Gastroesophageal sphincter (tissue), 4 donors: Measurements from ENCODE around the gene PRSS8. TPM values are rescaled to one million over a fixed set of nuclear protein-coding genes. Genes with fewer than 3 reads are reported as not detected.
"Not testable (repeated sequence)": the region's sequence is repeated elsewhere in the genome, so short reads cannot be mapped to it uniquely, and the experiment has no call there.

ENCODE experiments used
- ATAC-seq: fragments of 150-250 bp; one replicate; pipeline ENCODE4 v1.9.1; 2016; ENCODE audit warnings: mild to moderate bottlenecking, moderate library complexity
- H3K27ac ChIP-seq, 4 donors: fragments of 200-600 bp; sonication (generic) in 3 of 4; 1 replicate in 3 of 4; 2 replicates in 1 of 4; pipeline ENCODE4 v1.5.1; 2016 to 2019
- H3K27me3 ChIP-seq: fragments of 200-600 bp; sonication (generic); one replicate; pipeline ENCODE4 v1.5.1; 2019
- H3K36me3 ChIP-seq, 2 donors: fragments of 200-600 bp; sonication (generic); one replicate each; pipeline ENCODE4 v1.5.1; 2019; ENCODE audit warnings: control low read depth in 1 of 2
- H3K4me1 ChIP-seq, 3 donors: fragments of 200-600 bp; sonication (generic); 1 replicate in 2 of 3; 2 replicates in 1 of 3; pipeline ENCODE4 v1.5.1; 2016 to 2019; ENCODE audit warnings: control low read depth in 2 of 3
- H3K4me3 ChIP-seq, 2 donors: fragments of 200-600 bp; sonication (generic); one replicate each; pipeline ENCODE4 v1.5.1; 2019; ENCODE audit warnings: mild to moderate bottlenecking in 1 of 2, moderate library complexity in 1 of 2
- H3K9me3 ChIP-seq, 3 donors: fragments of 200-600 bp; sonication (generic); one replicate each; pipeline ENCODE4 v1.5.1; 2017 to 2019; ENCODE audit warnings: control low read depth in 2 of 3
- EP300 ChIP-seq: sonication (generic); formaldehyde crosslinking; IDR thresholded peaks from one replicate; pipeline ENCODE4 v1.6.1; 2017; ENCODE audit warnings: antibody characterized with exemption, mild to moderate bottlenecking
- POLR2A ChIP-seq, 2 donors: fragments of 450-650 bp; IDR thresholded peaks; one replicate each; pipeline ENCODE4 v1.6.1; 2017; ENCODE audit warnings: antibody characterized with exemption in 2 of 2, mild to moderate bottlenecking in 2 of 2, moderate library complexity in 1 of 2
- POLR2AphosphoS5 ChIP-seq: sonication (generic); formaldehyde crosslinking; IDR thresholded peaks from one replicate; pipeline ENCODE4 v1.6.1; 2017; ENCODE audit warnings: antibody characterized with exemption
- WGBS, 2 donors: methylation state at CpG; one replicate each; pipeline ENCODE4 v1.1.5; 2018; ENCODE audit warnings: low coverage in 1 of 2; 5-methylcytosine and 5-hydroxymethylcytosine counted together
- total RNA-seq, 4 donors: library from RNA; depleted of rRNA; stranded (reverse); fragments of >200 nt; gene quantifications; one replicate each; pipeline ENCODE4 v1.1.0, GENCODE V29; 2016
- TF ChIP-seq, protein P1 (sequence below), 4 experiments: fragments of 200-600 bp in 2 of 4; fragments of 450-650 bp in 2 of 4; sonication (generic) in 1 of 4; IDR thresholded peaks; one replicate each; pipeline ENCODE4 v1.5.1; 2017 to 2019; ENCODE audit warnings: antibody characterized with exemption in 4 of 4, mild to moderate bottlenecking in 2 of 4, moderate library complexity in 2 of 4

Gene PRSS8
- total RNA-seq, 4 donors from 2014 or later: 4.1 TPM; not detected in 3

DNA sequence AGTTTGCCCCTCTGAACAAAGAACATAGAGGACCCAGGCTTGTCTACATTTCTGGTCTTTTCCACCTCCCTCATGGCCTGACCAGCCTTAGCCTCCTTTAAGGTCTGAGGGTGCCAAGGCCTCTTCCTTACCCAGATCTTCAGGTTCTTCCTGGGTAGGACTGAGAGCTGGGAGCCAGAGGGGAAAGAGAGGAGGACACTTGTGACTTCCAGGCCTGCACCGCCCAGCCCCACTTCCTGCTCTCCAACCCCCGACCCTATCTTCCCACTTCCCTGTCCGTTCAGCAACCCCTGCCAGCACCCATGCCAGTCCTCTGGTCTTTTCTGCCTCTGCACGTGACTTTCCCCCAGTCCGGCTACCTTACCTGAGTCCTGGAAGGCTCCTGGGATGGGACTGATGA lies 13.8 kb upstream of the PRSS8 start:
- peaks cover 56% of the 10 kb centered on the region for H3K27me3 ChIP-seq
- no peak for TF ChIP-seq EP300
- no peak for TF ChIP-seq POLR2AphosphoS5
- no peak for TF ChIP-seq POLR2A (IDR thresholded peaks at IDR 0.05)
- TF ChIP-seq, protein P1, sequence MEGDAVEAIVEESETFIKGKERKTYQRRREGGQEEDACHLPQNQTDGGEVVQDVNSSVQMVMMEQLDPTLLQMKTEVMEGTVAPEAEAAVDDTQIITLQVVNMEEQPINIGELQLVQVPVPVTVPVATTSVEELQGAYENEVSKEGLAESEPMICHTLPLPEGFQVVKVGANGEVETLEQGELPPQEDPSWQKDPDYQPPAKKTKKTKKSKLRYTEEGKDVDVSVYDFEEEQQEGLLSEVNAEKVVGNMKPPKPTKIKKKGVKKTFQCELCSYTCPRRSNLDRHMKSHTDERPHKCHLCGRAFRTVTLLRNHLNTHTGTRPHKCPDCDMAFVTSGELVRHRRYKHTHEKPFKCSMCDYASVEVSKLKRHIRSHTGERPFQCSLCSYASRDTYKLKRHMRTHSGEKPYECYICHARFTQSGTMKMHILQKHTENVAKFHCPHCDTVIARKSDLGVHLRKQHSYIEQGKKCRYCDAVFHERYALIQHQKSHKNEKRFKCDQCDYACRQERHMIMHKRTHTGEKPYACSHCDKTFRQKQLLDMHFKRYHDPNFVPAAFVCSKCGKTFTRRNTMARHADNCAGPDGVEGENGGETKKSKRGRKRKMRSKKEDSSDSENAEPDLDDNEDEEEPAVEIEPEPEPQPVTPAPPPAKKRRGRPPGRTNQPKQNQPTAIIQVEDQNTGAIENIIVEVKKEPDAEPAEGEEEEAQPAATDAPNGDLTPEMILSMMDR (IDR thresholded peaks at IDR 0.05): no peak
- no peaks in the 10 kb centered on the region for H3K36me3 ChIP-seq
- H3K9me3 ChIP-seq: no peaks in the 10 kb centered on the region
- H3K27ac ChIP-seq: peak overlapping the region in 1 of 4 donors; percentile 29
- no peak for ATAC-seq
- H3K4me1 ChIP-seq: peaks cover 0 to 4% (median 0%) of the 10 kb centered on the region in 3 donors
- 73 to 86% methylated on average over 5 of the region's 5 CpGs for WGBS, 2 donors
- H3K4me3 ChIP-seq: peak overlapping the region in 1 of 2 donors; percentile 3

DNA sequence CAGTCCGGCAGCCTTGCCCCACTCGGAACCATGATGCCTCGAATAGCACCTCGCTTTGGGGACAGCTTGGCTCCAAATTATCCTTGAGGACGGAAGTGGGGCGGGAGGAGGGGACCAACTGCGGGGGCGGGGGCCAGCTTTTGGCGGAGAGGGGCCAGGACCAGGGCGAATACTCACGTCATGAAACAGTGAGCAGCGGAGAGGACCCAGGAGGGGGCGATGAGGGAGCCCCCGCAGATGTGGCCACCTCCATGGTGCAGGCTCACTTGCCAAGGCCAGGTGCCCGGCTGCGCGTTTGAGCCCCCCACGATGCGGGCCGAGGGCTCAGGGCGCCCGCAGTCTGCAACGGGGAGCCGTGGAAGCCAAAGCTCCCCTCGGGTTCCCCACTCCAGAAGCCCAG lies 13.4 kb upstream of the PRSS8 start:
- no peak for TF ChIP-seq EP300
- TF ChIP-seq, protein P1 (IDR thresholded peaks at IDR 0.05): no peak
- no peak for TF ChIP-seq POLR2AphosphoS5
- no peak for TF ChIP-seq POLR2A (IDR thresholded peaks at IDR 0.05)
- no peak overlapping the region for H3K27ac ChIP-seq
- H3K27me3 ChIP-seq: peaks cover 56% of the 10 kb centered on the region
- no peak overlapping the region for H3K4me3 ChIP-seq
- H3K4me1 ChIP-seq: peaks cover 0 to 4% (median 0%) of the 10 kb centered on the region in 3 donors
- H3K36me3 ChIP-seq: no peaks in the 10 kb centered on the region
- 81% methylated on average over 3 of the region's 25 CpGs; no CpG with 5 or more reads in 1 of the 2 donors for WGBS, 2 donors
- no peak for ATAC-seq
- no peaks in the 10 kb centered on the region for H3K9me3 ChIP-seq

DNA sequence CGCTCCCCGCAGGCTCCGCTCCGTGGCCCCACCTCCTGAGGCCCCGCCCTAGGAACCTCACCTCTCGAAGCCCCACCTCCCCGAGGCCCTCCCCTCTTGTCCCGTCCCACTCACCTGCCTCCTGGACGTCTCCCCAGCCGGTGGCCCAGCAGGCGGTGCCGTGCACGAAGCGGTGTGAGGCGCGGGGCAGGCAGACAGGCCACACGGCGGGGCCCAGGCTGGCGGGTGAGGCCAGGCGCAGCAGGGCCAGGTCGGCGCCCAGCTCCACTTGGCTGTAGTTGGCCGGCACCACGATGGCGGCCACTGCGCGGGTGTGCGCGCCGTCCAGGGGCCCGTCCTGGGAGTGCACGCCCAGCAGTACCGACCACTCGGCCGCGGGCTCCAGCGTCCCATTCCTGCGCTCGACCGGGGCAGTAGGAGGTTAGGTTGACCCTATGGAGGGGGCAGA lies 12.8 kb upstream of the PRSS8 start:
- ATAC-seq: peak; percentile 21
- Histone ChIP-seq H3K27me3 (peaks cover 51% of the 10 kb centered on the region), H3K36me3 (no peaks in the 10 kb centered on the region), H3K4me1 (peaks cover 0 to 5% (median 0%) of the 10 kb centered on the region in 3 donors), H3K27ac (no peak overlapping the region), H3K4me3 (no peak overlapping the region), H3K9me3 (no peaks in the 10 kb centered on the region)
- TF ChIP-seq, protein P1 (IDR thresholded peaks at IDR 0.05): no peak
- TF ChIP-seq POLR2AphosphoS5 (no peak), POLR2A (IDR thresholded peaks at IDR 0.05) (no peak), EP300 (no peak)
- WGBS, 2 donors: 7 to 10% methylated on average over 3 to 6 of the region's 40 CpGs

DNA sequence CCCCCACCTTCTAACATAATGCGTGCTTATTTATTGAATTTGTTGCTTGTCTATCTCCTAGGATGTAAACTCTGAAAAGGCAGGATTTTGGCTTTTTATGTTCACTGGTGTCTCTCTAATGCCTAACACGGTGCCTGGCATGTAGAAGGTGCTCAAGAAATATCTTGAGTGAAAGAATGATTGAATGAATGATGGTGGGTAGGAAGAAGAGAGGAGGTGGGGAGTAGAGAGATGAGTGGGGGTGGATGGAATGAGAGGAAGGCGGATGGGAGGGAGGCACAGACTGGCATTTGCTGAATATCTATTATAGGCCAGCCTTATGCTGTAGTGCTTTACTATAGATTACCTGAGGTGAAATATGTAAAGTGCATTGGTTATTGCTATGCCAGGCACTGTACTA lies 12.0 kb upstream of the PRSS8 start:
- Histone ChIP-seq H3K4me3 (no peak overlapping the region), H3K36me3 (no peaks in the 10 kb centered on the region), H3K4me1 (peaks cover 0 to 12% (median 6%) of the 10 kb centered on the region in 3 donors), H3K27ac (no peak overlapping the region), H3K27me3 (peaks cover 44% of the 10 kb centered on the region), H3K9me3 (no peaks in the 10 kb centered on the region)
- no peak for ATAC-seq
- WGBS, 2 donors: 87 to 88% methylated on average over 3 of the region's 3 CpGs
- TF ChIP-seq POLR2AphosphoS5: no peak
- TF ChIP-seq, protein P1 (IDR thresholded peaks at IDR 0.05): no peak
- TF ChIP-seq EP300: no peak
- no peak for TF ChIP-seq POLR2A (IDR thresholded peaks at IDR 0.05)

DNA sequence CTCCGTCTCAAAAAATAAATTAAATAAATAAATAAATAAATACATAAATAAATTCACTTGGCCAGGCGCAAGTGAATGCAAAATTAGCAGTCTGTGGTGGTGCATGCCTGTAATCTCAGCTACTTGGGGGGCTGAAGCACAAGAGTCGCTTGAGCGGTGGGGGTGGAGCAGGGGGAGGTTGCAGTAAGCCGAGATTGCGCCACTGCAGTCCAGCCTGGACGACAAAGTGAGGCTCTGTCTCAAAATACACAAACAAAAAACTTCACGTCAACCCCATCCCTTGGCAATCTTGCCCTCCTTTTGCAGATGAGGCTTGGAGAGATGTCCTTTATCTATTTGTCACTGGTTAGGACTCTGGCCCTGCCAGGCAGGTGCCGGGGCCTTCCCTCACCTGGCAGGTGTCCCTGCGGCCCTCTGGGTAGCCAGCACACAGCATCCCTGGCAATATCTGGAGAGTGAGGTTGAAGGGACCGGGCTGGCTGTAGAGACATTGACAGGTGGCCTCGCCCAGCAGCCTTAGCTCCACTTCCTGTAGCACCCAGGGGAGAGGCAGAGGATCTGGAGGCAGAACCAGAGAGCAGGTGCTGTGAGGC lies 10.0 kb upstream of the PRSS8 start:
- ATAC-seq: no peak
- TF ChIP-seq, protein P1 (IDR thresholded peaks at IDR 0.05): no peak
- no peak for TF ChIP-seq POLR2AphosphoS5
- no peak for TF ChIP-seq EP300
- no peak for TF ChIP-seq POLR2A (IDR thresholded peaks at IDR 0.05)
- Histone ChIP-seq H3K27ac (no peak overlapping the region), H3K9me3 (no peaks in the 10 kb centered on the region), H3K4me3 (no peak overlapping the region), H3K27me3 (peaks cover 42% of the 10 kb centered on the region), H3K4me1 (peaks cover 0 to 28% (median 15%) of the 10 kb centered on the region in 3 donors), H3K36me3 (no peaks in the 10 kb centered on the region)
- WGBS, 2 donors: 62 to 63% methylated on average over 1 to 8 of the region's 12 CpGs

DNA sequence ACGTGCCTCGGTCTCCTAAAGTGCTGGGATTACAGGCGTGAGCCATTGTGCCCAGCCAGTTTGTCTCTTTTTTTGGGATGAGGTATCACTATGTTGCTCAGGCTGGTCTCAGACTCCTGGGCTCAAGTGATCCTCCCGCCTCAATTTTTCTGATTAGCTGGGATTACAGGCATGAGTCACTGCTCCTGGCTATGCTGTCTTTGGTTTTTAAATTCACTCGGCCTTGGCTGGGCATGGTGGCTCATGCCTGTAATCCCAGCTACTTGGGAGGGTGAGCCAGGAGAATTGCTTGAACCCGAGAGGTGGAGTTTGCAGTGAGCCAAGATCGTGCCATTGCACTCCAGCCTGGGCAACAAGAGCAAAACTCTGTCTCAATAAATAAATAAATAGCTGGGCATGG lies 8.9 kb upstream of the PRSS8 start:
- not testable (repeated sequence) for H3K36me3 ChIP-seq, ATAC-seq, H3K4me3 ChIP-seq, H3K27ac ChIP-seq, H3K9me3 ChIP-seq
- WGBS, 2 donors: 88 to 93% methylated on average over 3 of the region's 7 CpGs
- Histone ChIP-seq H3K27me3 (peaks cover 31% of the 10 kb centered on the region), H3K4me1 (peaks cover 0 to 30% (median 15%) of the 10 kb centered on the region in 3 donors)
